Stomach (tissue), 9 donors: ENCODE measurements around the gene PCNT. TPM values are rescaled to one million over a fixed set of nuclear protein-coding genes. Genes with fewer than 3 reads are reported as not detected.
"Not testable (repeated sequence)": the region's sequence is repeated elsewhere in the genome, so short reads cannot be mapped to it uniquely, and the experiment has no call there.

Experiments
- DNase-seq, 2 donors: peaks; one replicate each; pipeline versions ENCODE4 v3.0.0 to v3.0.0-alpha.2; 2013 to 2019
- H3K27ac ChIP-seq, 5 donors: fragments of 200-600 bp in 4 of 5; sonication (generic) in 4 of 5; one replicate each; pipeline ENCODE4 v1.5.1; 2013 to 2019; ENCODE audit warnings: mild to moderate bottlenecking in 1 of 5, moderate library complexity in 1 of 5
- H3K27me3 ChIP-seq, 3 donors: fragments of 200-600 bp; sonication (generic); one replicate each; pipeline ENCODE4 v1.5.1; 2017 to 2019; ENCODE audit warnings: mixed run types in 1 of 3
- H3K36me3 ChIP-seq, 4 donors: fragments of 200-600 bp; sonication (generic); 1 replicate in 3 of 4; 2 replicates in 1 of 4; pipeline ENCODE4 v1.5.1; 2016 to 2019
- H3K4me1 ChIP-seq, 4 donors: fragments of 200-600 bp; sonication (generic); one replicate each; pipeline ENCODE4 v1.5.1; 2016 to 2019
- H3K4me3 ChIP-seq, 4 donors: fragments of 200-600 bp; sonication (generic) in 3 of 4; one replicate each; pipeline ENCODE4 v1.5.1; 2016 to 2019; ENCODE audit warnings: mild to moderate bottlenecking in 1 of 4
- H3K9me3 ChIP-seq, 4 donors: fragments of 200-600 bp; sonication (generic); one replicate each; pipeline ENCODE4 v1.5.1; 2016 to 2019
- CTCF ChIP-seq, 7 experiments: fragments of 450-650 bp in 4 of 7; fragments of 200-600 bp in 3 of 7; sonication (generic) in 3 of 7; IDR thresholded peaks; one replicate each; pipeline ENCODE4 v1.5.1; 2016 to 2019; ENCODE audit warnings: antibody characterized with exemption in 7 of 7, control low read depth in 2 of 7, mild to moderate bottlenecking in 1 of 7
- EP300 ChIP-seq: sonication (generic); formaldehyde crosslinking; IDR thresholded peaks from one replicate; pipeline ENCODE4 v1.6.1; 2017; ENCODE audit warnings: antibody characterized with exemption
- POLR2A ChIP-seq, 4 donors: fragments of 450-650 bp; IDR thresholded peaks; one replicate each; pipeline ENCODE4 v1.6.1; 2016; ENCODE audit warnings: antibody characterized with exemption in 4 of 4, control low read depth in 2 of 4, mild to moderate bottlenecking in 1 of 4, moderate library complexity in 1 of 4
- POLR2AphosphoS5 ChIP-seq, 3 donors: sonication (generic); formaldehyde crosslinking; IDR thresholded peaks; one replicate each; pipeline ENCODE4 v1.6.1; 2016; ENCODE audit warnings: antibody characterized with exemption in 3 of 3
- WGBS, 5 donors: extraction: QIAGEN DNeasy Blood & Tissue Kit in 3 of 5; methylation state at CpG; one replicate each; pipeline versions ENCODE4 v1.1.5 to v1.1.7; 2013 to 2018; 5-methylcytosine and 5-hydroxymethylcytosine counted together
- intact Hi-C: fragments of 100-400 bp; cut with DNase I; formaldehyde crosslinking; loops from one replicate; pipeline ENCODE4 v1.15.1; 2023; ENCODE audit warnings: low total_unique reads
- polyA plus RNA-seq, 3 donors: library from polyadenylated mRNA; stranded (reverse); fragments of 200-250 nt; gene quantifications; one replicate each; pipeline ENCODE4 v1.2.3, GENCODE V29; 2013
- total RNA-seq, 5 donors: library from RNA; depleted of rRNA; stranded (reverse); fragments of >200 nt; gene quantifications; one replicate each; pipeline versions ENCODE4 v1.1.0 to v1.2.3, GENCODE V29; 2014 to 2016
- donor health status: healthy with polysubstance abuse.
- donor health status: Bipolar disorder and iron deficiency.
- donor health status: healthy.

PCNT gene
- total and polyA plus RNA-seq, 8 donors: 4.7 to 133 (median 38.4) TPM

GRCh38 chr21:46304437-46304836 lies 19.5 kb upstream of the PCNT start:
- intact Hi-C loops: no loop called here
- whole genome bisulfite sequencing, 5 donors: 88 to 99% (median 96%) methylated on average over 5 of the region's 5 CpGs
- Histone ChIP-seq H3K36me3 (peaks cover 0 to 60% (median 28%) of the 10 kb centered on the region in 4 donors), H3K9me3 (no peaks in the 10 kb centered on the region), H3K27ac (no peak overlapping the region), H3K4me3 (no peak overlapping the region), H3K27me3 (no peaks in the 10 kb centered on the region), H3K4me1 (no peaks in the 10 kb centered on the region)
- TF ChIP-seq POLR2A (IDR thresholded peaks at IDR 0.05): no peak
- no peak for TF ChIP-seq EP300
- no peak for TF ChIP-seq POLR2AphosphoS5 (IDR thresholded peaks at IDR 0.05)
- TF ChIP-seq CTCF (IDR thresholded peaks at IDR 0.05): no peak
- DNase-seq: no peak

GRCh38 chr21:46304955-46305354 lies 19.0 kb upstream of the PCNT start:
- no peak for TF ChIP-seq EP300
- intact Hi-C loops: no loop called here

GRCh38 chr21:46307625-46308024 lies 16.3 kb upstream of the PCNT start:
- intact Hi-C loops: no loop called here
- no peaks in the 10 kb centered on the region for H3K9me3 ChIP-seq
- 70 to 92% (median 81%) methylated on average over 2 of the region's 2 CpGs for WGBS, 5 donors
- no peaks in the 10 kb centered on the region for H3K27me3 ChIP-seq
- H3K4me3 ChIP-seq: no peak overlapping the region
- no peak for DNase-seq
- no peaks in the 10 kb centered on the region for H3K4me1 ChIP-seq
- TF ChIP-seq EP300: no peak
- TF ChIP-seq POLR2A (IDR thresholded peaks at IDR 0.05): no peak
- no peak for TF ChIP-seq CTCF (IDR thresholded peaks at IDR 0.05)
- no peak for TF ChIP-seq POLR2AphosphoS5 (IDR thresholded peaks at IDR 0.05)
- no peak overlapping the region for H3K27ac ChIP-seq
- peaks cover 0 to 48% (median 18%) of the 10 kb centered on the region in 4 donors for H3K36me3 ChIP-seq

More at GRCh38 chr21:46304955-46305354, 19.0 kb upstream of the PCNT start:
- H3K9me3 ChIP-seq: no peaks in the 10 kb centered on the region
- WGBS, 5 donors: 83 to 92% (median 90%) methylated on average over 11 of the region's 11 CpGs
- no peaks in the 10 kb centered on the region for H3K4me1 ChIP-seq
- no peak overlapping the region for H3K4me3 ChIP-seq
- H3K36me3 ChIP-seq: peaks cover 0 to 65% (median 30%) of the 10 kb centered on the region in 4 donors
- DNase-seq: peak in 1 of 2 donors; percentile 81
- H3K27ac ChIP-seq: no peak overlapping the region
- no peaks in the 10 kb centered on the region for H3K27me3 ChIP-seq

GRCh38 chr21:46308431-46308830 lies 15.5 kb upstream of the PCNT start:
- Histone ChIP-seq H3K4me3 (no peak overlapping the region), H3K36me3 (peaks cover 0 to 48% (median 18%) of the 10 kb centered on the region in 4 donors), H3K4me1 (no peaks in the 10 kb centered on the region), H3K9me3 (no peaks in the 10 kb centered on the region), H3K27me3 (no peaks in the 10 kb centered on the region), H3K27ac (no peak overlapping the region)
- intact Hi-C loops: no loop called here
- TF ChIP-seq POLR2AphosphoS5 (IDR thresholded peaks at IDR 0.05): no peak
- no peak for TF ChIP-seq CTCF (IDR thresholded peaks at IDR 0.05)
- no peak for TF ChIP-seq POLR2A (IDR thresholded peaks at IDR 0.05)
- no peak for DNase-seq
- 92 to 97% (median 94%) methylated on average over 2 of the region's 2 CpGs for WGBS, 5 donors

- intact Hi-C loops, H3K4me3 ChIP-seq, H3K27me3 ChIP-seq, H3K9me3 ChIP-seq, DNase-seq, H3K4me1 ChIP-seq, H3K27ac ChIP-seq: not testable (repeated sequence)
- WGBS, 5 donors: 94 to 97% (median 96%) methylated on average over 8 of the region's 8 CpGs
- H3K36me3 ChIP-seq: peaks cover 0 to 43% (median 13%) of the 10 kb centered on the region in 4 donors
Observed at GRCh38 chr21:46310260-46310659, 13.7 kb upstream of the PCNT start.
